ENCODE data around the gene ENTPD2. TPM values are rescaled to one million over a fixed set of nuclear protein-coding genes. Genes with fewer than 3 reads are reported as not detected.

ENTPD2 gene
- total RNA-seq, 4 donors from 2014 or later = 5.0 to 53.8 (median 28.9) TPM

DNA sequence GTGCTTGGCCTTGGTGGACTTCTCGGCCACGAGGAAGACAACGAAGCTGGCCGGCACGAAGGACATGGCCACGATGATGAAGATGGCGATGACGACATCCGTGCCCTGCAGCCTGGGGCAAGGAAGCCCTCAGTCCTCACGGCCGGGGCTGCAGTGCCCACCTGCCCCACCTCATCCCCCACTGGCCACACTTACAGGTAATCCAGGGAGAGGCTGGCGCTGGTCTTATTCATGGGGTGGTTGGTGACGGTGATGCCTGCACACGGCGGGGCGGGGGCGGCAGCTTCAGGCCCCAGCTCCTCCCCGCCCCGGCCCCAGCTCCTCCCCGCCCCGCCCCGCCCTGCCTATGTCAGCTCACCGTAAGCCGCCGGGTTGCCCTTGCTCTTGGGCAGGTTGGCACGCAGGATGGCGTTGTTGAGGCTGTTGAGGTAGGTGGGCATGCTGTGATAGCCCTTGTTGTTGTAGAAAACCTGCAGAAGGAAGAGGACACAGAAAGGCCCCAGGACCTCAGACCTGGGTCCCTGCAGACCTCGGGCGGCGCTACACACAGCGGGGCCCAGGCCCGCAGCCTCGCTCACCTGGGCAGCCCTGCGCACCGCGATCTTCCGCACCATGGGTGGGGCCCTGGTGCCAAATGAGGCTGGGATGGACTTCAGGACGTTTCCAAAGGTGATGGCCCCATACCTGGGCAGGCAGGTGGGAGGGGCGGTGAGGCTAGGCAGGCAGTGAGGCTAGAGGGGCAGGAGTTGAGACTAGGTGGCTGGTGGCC, 41.8 kb downstream of the ENTPD2 start:
- no peaks in the 10 kb centered on the region for H3K9me3 ChIP-seq
- TF ChIP-seq, protein P1, sequence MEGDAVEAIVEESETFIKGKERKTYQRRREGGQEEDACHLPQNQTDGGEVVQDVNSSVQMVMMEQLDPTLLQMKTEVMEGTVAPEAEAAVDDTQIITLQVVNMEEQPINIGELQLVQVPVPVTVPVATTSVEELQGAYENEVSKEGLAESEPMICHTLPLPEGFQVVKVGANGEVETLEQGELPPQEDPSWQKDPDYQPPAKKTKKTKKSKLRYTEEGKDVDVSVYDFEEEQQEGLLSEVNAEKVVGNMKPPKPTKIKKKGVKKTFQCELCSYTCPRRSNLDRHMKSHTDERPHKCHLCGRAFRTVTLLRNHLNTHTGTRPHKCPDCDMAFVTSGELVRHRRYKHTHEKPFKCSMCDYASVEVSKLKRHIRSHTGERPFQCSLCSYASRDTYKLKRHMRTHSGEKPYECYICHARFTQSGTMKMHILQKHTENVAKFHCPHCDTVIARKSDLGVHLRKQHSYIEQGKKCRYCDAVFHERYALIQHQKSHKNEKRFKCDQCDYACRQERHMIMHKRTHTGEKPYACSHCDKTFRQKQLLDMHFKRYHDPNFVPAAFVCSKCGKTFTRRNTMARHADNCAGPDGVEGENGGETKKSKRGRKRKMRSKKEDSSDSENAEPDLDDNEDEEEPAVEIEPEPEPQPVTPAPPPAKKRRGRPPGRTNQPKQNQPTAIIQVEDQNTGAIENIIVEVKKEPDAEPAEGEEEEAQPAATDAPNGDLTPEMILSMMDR (IDR thresholded peaks at IDR 0.05) = no peak
- no peak for TF ChIP-seq POLR2A (IDR thresholded peaks at IDR 0.05)
- no peak overlapping the region for H3K27ac ChIP-seq
- no peak overlapping the region for H3K4me3 ChIP-seq
- H3K4me1 ChIP-seq = peaks cover 0 to 7% (median 0%) of the 10 kb centered on the region in 4 donors
- H3K36me3 ChIP-seq = peaks cover 0 to 59% (median 0%) of the 10 kb centered on the region in 3 donors
- no peaks in the 10 kb centered on the region for H3K27me3 ChIP-seq
- DNase-seq = no peak

DNA sequence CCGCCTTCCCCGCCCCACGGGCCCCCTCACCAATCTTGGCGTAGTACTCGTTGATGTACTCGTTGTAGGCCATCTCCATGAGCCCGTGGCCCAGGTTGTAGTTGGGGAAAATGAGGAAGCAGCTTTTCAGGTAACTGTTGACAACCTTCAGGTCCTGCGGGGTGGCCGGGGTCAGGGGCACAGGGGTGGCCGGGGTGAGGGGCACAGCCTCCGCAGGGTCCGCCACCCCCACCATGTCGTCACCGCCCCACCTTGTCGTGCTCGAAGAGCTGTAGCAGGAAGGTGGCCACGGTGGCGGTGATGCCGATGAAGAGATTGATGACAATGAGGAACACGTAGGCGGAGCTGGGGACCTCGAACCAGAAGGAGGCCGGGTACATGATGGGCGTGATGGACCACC, 42.7 kb downstream of the ENTPD2 start:
- peaks cover 0 to 15% (median 0%) of the 10 kb centered on the region in 4 donors for H3K4me1 ChIP-seq
- no peaks in the 10 kb centered on the region for H3K27me3 ChIP-seq
- no peak overlapping the region for H3K27ac ChIP-seq
- peaks cover 0 to 50% (median 0%) of the 10 kb centered on the region in 3 donors for H3K36me3 ChIP-seq
- no peaks in the 10 kb centered on the region for H3K9me3 ChIP-seq
- H3K4me3 ChIP-seq = no peak overlapping the region
- no peak for DNase-seq
- TF ChIP-seq, protein P1 (IDR thresholded peaks at IDR 0.05) = no peak
- TF ChIP-seq POLR2A (IDR thresholded peaks at IDR 0.05) = no peak

DNA sequence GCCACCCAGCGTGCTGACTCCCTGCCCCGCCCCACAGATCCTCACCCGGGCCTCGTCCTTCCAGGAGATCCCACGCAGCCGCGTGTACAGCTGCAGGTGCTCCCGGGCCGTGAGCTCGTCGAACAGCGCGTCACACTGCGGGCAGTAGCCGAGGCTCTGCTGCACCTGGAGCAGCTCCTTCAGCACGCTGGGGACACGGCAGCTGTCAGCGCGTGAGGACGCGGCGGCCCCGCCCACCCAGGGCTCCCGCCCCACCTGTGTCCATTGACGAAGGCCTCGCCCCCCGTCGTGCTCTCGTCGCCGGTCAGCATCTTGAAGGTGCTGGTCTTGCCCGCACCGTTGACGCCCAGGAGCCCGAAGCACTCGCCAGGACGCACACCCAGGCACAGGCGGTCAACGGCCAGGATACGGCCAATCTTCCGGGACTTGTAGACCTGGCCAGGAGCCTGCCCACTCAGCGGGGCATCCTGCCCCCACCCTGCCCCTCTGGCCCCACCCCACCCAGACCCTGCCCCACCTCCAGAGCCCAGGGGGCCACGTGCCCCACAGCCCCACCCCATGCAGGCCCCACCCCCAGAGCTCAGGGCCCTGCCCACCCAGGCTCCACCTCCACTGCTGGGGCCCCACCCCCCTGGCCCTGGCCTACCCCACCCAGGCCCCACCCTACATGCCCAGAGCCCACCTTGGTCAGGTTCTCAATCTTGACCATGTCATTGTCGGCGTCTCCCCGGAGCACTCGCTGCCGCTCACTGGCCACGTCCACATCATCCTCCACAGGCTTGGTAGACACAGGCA, 43.7 kb downstream of the ENTPD2 start:
- H3K4me1 ChIP-seq = peaks cover 0 to 15% (median 0%) of the 10 kb centered on the region in 4 donors
- no peaks in the 10 kb centered on the region for H3K27me3 ChIP-seq
- H3K36me3 ChIP-seq = peaks cover 0 to 39% (median 0%) of the 10 kb centered on the region in 3 donors
- H3K9me3 ChIP-seq = no peaks in the 10 kb centered on the region
- no peak overlapping the region for H3K4me3 ChIP-seq
- TF ChIP-seq, protein P1 (IDR thresholded peaks at IDR 0.05) = no peak
- no peak for TF ChIP-seq POLR2A (IDR thresholded peaks at IDR 0.05)
- DNase-seq = no peak
- no peak overlapping the region for H3K27ac ChIP-seq

DNA sequence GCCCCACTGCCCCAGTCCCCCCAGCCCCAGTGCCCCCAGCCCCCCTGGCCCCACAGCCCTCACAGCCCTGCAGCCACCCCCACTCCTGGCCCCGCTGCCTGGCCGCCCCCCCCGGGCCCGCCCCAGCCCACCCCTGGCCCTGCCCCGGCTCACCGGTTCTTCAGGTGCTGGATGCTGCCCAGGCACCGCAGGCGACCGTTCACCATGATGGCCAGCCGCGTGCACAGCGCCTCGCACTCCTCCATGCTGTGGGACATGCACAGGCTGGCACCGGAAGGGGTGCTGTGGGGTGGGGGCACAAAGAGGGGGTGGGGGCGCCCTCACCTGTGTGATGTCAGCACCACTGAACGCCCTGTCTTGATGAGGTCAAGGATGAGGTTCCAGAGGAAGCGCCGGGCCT, 44.6 kb downstream of the ENTPD2 start:
- no peak for DNase-seq
- no peak overlapping the region for H3K27ac ChIP-seq
- no peaks in the 10 kb centered on the region for H3K9me3 ChIP-seq
- peaks cover 0 to 15% (median 0%) of the 10 kb centered on the region in 4 donors for H3K4me1 ChIP-seq
- H3K27me3 ChIP-seq = no peaks in the 10 kb centered on the region
- no peak for TF ChIP-seq POLR2A (IDR thresholded peaks at IDR 0.05)
- TF ChIP-seq, protein P1 (IDR thresholded peaks at IDR 0.05) = no peak
- peaks cover 0 to 34% (median 0%) of the 10 kb centered on the region in 3 donors for H3K36me3 ChIP-seq
- H3K4me3 ChIP-seq = no peak overlapping the region

DNA sequence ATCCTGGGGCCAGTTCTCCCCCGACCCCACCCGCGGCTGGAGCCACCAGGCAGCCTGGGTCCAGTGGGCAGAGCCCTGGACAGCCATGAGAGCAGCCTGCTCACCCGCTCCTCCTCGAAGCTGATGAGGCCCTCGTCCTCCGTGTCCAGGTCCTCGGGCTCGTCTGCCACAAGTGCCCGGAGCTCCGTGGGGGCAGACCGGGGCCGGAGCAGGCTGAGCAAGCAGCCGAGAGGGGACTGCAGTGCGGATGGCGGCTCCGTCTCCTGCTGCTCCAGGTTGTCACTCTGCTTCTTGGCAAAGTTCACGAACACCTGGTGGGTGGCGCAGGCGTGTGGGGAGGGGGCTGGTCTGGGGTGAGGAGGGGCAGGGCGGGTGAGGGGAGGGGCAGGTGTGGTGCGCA, 45.5 kb downstream of the ENTPD2 start:
- Histone ChIP-seq H3K4me3 (no peak overlapping the region), H3K27ac (no peak overlapping the region), H3K4me1 (peaks cover 0 to 15% (median 0%) of the 10 kb centered on the region in 4 donors), H3K27me3 (no peaks in the 10 kb centered on the region), H3K9me3 (no peaks in the 10 kb centered on the region), H3K36me3 (peaks cover 0 to 34% (median 0%) of the 10 kb centered on the region in 3 donors)
- TF ChIP-seq POLR2A (IDR thresholded peaks at IDR 0.05) = no peak
- TF ChIP-seq, protein P1 (IDR thresholded peaks at IDR 0.05) = no peak
- no peak for DNase-seq
